ENCODE results near the gene NUP188. TPM values are rescaled to one million over a fixed set of nuclear protein-coding genes. Genes with fewer than 3 reads are reported as not detected.
A peak's percentile ranks its signal among the peaks of the same experiment; 100 is the strongest.

NUP188 gene
- polyA plus RNA-seq, 5 donors, result 48.7 to 66.7 (median 51.0) TPM

DNA sequence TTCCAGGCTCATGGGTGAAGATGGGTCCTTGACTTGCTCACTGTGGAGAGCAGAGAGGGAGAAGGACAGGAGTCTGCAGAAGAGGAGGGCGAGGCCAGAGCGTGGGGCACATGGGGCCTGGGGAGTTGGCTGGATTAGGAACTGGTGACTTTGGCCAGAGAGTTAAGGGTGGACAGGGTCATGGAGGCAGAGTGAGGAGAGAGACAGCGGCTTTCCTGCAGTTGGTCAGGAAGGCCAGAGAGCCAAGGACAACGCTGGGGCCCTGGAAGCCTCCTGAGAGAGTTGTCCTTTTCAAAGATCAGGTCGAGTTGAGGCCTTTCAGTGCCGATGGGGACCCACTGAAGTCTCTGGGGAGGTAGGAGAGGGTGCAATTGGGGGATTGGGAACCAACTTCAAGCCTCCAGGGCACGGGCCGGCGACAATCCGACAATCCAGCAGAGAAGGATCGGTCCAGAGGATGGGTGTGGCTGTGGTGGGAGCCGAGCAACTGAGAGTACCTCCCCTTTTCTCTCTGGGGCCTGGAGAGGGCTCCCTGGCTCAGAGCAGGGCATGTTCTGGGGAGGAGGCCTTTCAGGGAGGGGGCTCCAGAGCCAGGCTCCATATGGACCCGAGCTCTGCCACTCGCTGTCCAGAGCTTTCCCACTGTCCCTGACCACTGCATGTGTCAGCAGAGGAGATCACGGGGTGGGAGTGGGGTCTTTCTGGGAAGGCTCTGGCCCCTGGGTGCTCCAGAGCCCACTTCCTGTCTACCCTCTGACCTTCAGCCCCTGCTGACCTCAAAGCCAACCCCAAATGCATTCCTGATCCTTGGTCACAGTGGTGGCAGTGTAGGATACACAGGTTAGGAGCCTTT, 34.2 kb upstream of the NUP188 start:
- DNase-seq, result no peak

DNA sequence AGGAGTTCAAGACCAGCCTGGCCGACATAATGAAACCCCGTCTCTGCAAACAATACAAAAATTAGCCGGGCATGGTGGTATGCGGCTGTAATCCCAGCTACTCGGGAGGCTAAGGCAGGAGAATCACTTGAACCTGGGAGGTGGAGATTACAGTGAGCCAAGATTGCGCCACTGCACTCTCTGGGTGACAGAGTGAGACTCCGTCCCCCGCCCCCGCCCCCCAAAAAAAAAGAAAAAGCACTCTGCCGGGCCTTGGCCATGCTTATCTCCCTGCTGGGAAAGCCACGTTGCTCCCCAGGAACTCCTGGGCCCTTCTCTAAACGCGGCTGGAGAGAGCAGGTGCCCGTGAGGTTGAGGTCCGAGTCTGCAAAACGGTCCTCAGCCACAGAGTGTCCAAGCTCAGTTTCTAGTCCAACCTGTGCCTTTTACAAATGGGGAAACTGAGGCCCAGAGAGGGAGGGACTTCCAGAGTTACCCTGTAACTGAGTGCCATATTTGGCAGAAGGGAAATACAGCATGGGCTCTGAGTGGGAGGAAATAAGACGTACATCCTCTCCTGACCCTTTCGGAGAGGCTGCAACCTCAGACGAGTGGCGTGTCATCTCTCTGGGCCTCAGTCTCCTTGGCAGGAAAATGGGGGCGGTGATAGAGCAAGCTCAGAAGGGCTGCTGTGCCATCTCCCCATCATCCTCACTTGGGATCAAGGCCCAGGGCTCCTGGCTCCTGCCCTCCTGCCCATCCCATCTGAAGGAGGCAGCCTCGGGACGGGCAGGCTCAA, 33.3 kb upstream of the NUP188 start:
- DNase-seq, result no peak

DNA sequence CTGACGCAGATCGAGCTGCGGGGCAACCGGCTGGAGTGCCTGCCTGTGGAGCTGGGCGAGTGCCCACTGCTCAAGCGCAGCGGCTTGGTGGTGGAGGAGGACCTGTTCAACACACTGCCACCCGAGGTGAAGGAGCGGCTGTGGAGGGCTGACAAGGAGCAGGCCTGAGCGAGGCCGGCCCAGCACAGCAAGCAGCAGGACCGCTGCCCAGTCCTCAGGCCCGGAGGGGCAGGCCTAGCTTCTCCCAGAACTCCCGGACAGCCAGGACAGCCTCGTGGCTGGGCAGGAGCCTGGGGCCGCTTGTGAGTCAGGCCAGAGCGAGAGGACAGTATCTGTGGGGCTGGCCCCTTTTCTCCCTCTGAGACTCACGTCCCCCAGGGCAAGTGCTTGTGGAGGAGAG, 31.3 kb upstream of the NUP188 start:
- DNase-seq, result no peak

DNA sequence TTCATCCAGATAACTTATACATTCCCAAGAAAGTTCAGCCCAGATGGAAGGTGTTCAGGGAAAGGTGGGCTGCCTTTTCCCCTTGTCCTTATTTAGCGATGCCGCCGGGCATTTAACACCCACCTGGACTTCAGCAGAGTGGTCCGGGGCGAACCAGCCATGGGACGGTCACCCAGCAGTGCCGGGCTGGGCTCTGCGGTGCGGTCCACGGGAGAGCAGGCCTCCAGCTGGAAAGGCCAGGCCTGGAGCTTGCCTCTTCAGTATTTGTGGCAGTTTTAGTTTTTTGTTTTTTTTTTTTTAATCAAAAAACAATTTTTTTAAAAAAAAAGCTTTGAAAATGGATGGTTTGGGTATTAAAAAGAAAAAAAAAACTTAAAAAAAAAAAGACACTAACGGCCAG, 30.8 kb upstream of the NUP188 start:
- DNase-seq, result no peak

DNA sequence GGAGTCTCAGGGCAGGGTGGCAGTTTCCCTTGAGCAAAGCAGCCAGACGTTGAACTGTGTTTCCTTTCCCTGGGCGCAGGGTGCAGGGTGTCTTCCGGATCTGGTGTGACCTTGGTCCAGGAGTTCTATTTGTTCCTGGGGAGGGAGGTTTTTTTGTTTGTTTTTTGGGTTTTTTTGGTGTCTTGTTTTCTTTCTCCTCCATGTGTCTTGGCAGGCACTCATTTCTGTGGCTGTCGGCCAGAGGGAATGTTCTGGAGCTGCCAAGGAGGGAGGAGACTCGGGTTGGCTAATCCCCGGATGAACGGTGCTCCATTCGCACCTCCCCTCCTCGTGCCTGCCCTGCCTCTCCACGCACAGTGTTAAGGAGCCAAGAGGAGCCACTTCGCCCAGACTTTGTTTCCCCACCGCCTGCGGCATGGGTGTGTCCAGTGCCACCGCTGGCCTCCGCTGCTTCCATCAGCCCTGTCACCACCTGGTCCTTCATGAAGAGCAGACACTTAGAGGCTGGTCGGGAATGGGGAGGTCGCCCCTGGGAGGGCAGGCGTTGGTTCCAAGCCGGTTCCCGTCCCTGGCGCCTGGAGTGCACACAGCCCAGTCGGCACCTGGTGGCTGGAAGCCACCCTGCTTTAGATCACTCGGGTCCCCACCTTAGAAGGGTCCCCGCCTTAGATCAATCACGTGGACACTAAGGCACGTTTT, 30.2 kb upstream of the NUP188 start:
- DNase-seq, result peak; percentile 76 to 80

DNA sequence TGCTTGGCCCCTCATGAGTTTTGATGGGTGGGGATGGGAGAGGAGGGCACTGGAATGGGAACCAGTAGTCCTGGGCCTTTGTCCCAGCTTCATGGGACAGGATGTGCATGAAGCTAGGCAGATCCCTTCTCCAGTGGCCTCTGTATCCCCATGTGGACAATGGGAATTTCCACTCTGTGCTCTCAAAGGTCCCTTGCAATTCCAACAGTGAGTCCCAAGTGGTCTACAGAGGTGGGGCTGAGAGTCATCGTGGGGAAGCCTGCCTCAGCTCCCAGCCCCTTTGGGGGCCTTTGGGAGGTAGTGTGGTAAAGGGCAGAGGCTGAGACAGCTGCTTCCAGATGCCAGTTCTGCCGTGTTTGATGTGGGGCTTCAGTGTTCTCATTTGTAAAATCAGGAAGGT, 28.6 kb upstream of the NUP188 start:
- DNase-seq, result no peak

DNA sequence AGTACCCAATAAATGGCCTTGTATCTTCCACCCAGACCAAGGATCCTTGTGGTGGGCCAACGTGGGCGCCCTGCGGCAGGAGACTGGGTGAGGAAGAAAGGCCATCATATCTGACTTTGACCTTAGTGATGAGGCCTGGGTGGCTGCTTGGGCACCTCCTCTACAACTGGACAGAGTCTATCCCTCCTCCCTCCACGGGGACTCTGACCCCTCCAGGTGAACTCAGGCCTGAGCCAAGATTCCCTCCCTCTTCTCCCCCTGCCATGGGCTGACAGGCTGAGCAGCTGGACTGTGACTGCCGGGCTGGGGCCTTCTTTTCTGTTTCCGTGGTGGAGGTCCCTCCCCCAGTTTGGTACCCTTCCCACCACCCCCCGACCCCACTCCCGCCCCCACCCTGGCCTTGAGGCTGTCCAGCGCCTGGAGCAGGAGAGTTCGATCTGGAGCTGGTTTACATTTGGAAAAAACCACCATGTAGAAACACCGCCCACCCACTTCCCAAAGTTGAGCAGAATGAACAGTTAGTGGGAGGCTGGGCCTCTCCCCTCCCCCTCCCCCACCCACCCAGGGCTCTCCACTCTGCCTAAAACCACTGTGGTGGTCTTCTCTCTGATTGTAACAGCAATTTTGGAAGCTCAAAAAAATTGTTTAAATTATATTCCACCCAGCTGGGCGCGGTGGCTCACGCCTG, 28.0 kb upstream of the NUP188 start:
- no peak for DNase-seq

DNA sequence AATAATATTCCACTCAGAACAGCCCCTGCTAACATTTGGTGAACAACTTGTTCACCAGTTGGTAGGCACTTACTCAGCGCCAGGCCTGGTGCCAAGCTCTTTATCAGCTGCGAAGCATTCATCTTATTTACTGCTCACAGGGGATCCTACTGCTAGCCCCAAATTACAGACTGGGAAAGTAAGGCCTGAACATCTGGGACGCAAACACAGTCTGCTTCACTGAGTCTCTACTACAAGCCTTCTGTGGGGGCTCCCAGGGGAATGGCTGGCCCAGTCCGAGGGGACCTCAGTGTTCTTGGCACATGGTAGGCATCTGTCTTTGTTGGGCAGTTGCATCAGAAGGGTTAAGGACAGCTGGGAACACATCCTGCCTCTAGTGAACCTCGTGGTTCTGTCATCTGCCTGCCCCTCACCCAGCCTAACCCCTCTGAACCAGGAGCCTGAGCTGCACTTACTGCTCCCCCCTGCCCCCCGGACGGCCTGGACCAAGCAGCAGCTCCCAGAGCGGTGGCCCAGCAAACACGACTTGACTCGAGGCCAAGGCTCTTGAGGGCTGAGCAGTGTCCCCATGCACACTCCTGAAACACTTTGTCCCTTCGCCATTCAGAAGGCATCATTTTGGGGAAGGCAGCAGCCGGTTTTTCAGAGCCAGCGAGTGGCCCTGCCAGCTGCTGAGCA, 27.0 kb upstream of the NUP188 start, which contains the start of gene PHYHD1:
TSS of gene PHYHD1 (plus strand) at position 602 of the 678 bp plus-strand sequence. CDS start 1,342 bp downstream, outside the sequence.
- no peak for DNase-seq

DNA sequence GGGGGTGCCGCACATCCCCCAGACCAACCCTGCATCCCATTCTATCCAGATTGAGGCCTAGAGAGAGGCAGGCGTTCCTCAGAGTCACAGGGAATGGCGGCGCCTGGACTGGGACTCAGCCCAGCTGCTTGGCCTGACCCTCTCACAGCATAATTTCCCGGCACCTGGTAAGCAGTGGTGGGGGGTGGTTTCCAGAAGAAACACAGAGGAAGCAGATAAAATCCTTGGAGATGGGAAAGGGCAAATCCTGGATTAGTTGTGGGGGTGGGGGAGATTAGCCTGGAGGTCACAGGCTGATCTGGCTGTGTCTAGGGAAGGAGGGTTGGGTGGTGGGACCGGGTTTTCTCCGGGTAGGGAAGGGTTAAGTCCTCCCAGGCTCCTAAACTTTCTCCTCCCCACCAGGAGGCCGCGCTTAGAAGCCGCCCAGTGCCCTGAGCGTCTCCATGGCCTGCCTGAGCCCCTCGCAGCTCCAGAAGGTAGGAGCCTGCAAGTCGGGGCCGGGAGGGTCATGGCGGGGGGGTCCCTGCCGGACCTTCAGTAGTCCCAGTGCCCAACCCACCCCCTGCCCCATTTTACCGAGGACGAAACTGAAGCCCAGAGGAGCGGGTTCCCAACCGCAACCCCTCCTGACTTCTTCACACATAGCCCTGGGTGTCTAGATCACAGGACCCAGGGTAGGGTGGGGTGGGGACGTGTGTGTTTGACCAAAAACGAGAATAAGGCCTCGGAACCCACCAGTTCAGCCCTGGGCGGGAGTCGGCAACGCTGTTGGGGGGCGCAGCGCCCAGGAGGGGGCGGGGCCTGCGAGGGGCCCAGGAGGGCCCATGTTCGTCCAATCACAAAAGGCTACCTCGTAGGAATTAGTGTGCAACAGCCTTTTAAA, 25.4 kb upstream of the NUP188 start:
- peak; percentile 69 to 71 for DNase-seq

DNA sequence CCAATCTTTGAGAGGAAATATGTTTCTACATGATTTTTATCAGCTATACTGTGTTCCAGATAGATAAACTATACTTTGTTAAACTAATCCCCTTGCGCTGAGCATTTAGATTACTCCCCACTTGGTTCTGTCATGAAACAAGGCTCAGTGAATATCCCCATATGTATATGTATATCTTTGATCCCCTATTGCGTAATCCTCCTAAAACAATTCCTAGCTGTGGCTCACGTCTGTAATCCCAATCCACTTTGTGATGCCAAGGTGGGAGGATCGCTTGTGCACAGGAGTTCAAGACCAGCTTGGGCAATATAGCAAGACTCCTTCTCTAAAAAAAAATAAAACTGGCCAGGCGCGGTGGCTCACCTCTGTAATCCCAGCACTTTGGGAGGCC, 24.0 kb upstream of the NUP188 start:
- DNase-seq, result no peak

DNA sequence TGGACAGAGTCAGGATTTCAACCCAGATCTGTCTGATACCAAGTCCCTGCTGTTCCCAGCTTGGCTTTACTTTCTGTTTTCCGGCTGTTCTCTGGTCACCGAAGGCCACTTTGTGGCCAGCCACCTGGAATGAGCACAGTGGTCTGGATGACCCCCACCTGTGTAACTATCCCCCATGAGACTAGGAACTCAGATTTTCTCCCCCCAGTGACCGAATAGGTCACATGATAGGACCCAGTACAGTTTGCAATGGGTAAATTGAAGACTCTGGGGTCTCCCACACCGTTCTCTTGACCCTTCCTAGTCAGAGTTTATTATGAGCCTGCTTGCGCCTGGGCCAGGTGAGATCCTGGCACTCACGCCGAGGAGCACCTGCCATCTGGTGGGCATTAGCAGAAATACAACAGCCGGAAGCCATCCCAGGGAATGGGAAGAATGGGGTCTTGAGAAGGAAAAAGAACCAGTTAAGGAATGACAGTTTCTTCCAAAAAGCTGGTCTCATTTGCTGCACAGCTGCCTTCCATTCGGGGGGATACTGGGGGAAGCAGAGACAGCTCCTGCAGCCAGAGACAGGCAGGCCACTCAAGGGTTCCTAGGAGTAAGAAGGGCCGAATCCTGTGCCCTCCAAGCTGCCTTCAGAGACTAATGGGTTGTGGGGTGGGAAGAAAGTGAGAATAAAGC, 19.6 kb upstream of the NUP188 start:
- DNase-seq, result no peak

DNA sequence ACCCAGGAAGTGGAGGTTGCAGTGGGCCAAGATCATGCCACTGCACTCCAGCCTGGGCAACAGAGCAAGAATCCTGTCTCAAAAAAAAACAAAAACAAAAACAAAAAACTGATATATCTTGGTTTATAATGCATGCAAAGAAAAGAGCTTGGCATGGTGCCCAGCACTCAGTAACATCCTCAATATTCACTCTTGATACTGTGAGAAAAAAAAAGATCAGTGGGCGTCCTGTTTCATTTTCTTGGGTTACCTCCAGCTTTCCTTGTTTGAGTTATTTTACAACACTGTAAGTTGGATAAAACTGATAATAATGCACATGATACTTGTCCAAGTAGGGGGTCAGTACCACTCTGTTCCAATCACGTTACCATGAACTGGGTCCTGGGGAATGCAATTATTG, 18.9 kb upstream of the NUP188 start:
- no peak for DNase-seq

DNA sequence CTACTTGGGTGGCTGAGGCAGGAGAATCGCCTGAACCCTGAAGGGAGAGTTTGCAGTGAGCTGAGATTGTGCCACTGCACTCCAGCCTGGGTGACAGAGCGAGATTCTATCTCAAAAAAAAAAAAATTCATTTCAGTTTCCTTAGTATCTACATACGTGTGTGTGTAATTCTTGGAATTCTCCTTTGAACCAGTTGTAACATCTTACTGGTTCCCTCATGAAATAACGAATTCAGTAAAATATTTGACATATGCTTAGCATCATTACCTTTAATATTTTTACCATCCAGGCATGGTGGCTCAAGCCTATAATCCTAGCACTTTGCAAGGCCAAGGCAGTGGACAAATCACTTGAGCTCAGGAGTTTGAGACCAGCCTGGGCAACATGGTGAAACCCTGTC, 17.9 kb upstream of the NUP188 start:
- no peak for DNase-seq

DNA sequence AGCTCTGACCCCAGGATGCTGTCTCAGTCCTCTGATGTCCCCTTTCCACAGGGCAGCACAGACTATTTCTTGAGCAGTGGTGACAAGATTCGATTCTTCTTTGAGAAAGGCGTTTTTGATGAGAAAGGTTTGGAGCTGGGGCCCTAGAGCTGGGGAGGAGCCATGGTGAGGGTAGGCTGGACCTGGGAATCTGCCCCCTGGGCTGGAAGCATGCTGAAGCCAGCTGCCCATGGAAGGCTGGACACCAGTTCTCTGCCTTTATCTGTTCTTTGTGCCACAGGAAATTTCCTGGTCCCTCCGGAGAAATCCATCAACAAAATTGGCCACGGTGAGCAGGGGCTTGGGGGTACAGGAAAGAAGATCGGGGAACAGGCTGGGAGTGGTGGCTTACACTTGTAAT, 13.8 kb upstream of the NUP188 start:
- no peak for DNase-seq

DNA sequence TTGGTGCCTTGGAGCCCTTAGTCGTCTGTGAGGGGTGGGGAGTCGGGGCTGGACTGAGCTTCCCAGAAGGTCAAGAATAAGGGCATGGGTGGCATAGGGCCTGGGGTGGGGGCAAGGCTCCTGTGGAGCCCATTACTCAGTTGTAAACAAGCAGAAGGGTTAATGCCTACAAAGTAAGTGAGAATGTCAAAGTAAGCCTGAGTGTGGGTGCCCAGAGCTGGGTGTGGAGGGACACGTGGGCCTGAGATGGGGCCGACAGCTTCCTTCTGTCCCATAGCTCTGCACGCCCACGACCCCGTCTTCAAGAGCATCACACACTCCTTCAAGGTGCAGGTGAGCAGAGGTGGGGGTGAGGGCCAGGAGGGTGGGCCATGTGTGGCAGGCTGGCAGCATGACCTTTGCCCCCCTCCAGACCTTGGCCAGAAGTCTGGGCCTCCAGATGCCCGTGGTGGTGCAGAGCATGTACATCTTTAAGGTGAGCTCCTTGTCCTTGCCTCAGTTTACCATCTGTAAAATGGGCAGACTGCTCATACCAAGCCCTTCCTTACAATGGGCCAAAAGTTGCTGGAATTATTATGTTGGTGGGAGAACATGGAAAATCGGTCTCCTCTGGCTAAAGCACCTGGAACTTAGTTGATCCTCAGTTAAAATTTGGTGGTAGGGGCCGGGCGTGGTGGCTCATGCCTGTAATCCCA, 11.2 kb upstream of the NUP188 start:
- no peak for DNase-seq

DNA sequence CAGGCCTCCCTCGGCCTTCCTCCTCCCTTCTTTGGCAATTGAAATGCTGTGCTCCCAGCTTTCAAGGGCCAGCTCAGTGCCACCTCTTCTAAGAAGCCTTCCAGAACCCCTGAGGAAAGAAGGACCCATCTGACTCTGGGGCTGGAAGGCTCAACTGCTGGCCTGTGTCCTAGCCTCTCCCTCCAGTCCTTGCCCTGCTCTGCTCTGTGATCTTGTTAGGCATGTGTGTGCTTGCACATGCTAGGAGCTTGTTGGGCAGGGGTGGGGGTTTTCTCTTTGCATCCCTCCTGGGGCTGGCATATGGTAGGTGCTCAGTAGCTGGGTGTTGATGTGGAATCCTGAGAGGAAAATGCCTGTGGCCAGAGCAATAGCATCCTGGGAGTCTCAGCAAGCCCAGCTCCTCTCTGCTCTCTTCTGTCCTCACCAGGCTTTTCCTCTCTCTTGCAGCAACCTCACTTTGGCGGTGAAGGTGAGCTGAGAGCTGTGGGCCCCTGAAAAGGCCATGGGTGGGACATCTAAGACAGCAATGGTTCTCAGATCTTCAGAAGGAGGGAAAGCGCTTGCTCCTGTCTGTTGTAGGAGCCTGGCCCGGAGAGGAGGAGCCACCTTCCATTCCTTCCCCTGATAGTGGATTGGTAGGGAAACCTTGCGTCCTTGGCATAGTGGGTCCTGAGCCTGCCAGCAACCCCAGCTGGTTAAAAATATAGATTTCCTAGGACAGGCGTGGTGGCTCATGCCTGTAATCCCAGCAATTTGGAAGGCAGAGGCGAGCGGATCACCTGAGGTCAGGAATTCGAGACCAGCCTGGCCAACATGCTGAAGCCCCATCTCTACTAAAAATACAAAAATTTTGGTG, 10.0 kb upstream of the NUP188 start:
- no peak for DNase-seq

DNA sequence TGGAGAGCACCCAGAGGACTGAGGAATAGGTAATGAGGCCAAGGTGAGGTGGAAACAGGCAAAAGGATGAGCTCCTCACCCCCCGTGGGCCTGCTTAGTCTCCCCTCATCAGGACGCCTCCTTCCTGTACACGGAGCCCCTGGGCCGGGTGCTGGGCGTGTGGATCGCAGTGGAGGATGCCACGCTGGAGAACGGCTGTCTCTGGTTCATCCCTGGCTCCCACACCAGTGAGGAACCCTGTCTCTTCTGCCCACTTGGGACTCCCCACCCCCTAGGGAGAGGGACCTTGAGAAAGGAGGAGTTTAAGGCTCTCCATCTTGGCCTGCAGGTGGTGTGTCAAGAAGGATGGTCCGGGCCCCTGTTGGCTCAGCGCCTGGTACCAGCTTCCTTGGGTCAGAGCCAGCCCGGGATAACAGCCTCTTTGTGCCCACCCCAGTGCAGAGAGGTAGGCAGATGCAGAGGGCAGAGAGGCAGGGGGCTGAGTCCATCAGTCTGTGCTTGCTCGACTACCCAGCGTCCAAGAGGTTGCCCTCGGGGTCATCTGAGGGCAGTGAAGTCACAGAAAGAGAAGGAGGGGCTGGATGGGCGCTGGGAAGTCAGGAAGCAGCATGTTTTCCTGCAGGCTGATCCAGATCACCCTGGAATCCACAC, 7.1 kb upstream of the NUP188 start:
- DNase-seq, result no peak

All from right lung (tissue), 5 donors.